GM23338 (cell line): Measurements from ENCODE around the gene SYNE3. TPM values are rescaled to one million over a fixed set of nuclear protein-coding genes. Genes with fewer than 3 reads are reported as not detected.

ENCODE experiments used
- ATAC-seq: fragments of 200-7000 bp; cut with Tn5 transposase; 3 replicates; pipeline ENCODE4 v1.9.1; 2020
- DNase-seq: peaks from one replicate; pipeline ENCODE4 v3.0.0-alpha.2; 2015; ENCODE audit warnings: low spot score
- H2AFZ ChIP-seq: fragments of 200-600 bp; sonication (generic); 2 replicates; pipeline ENCODE4 v1.8.0; 2016; ENCODE audit warnings: antibody characterized with exemption, mild to moderate bottlenecking, moderate library complexity
- H3F3A ChIP-seq: fragments of 200-600 bp; sonication (generic); replicated peaks from 2 replicates; pipeline ENCODE4 v1.8.0; 2017; ENCODE audit warnings: antibody characterized with exemption, mixed run types, low read depth
- H3K27ac ChIP-seq: fragments of 200-600 bp; sonication (generic); 2 replicates; pipeline ENCODE4 v1.6.1; 2016; ENCODE audit warnings: low read depth
- H3K27me3 ChIP-seq: fragments of 200-600 bp; sonication (generic); 2 replicates; pipeline ENCODE4 v1.8.0; 2016; ENCODE audit warnings: mild to moderate bottlenecking, mixed run types, moderate library complexity; ENCODE audit not compliant: insufficient read depth
- H3K36me3 ChIP-seq: fragments of 200-600 bp; sonication (generic); 2 replicates; pipeline ENCODE4 v1.8.0; 2016; ENCODE audit warnings: mild to moderate bottlenecking; ENCODE audit not compliant: insufficient read depth
- H3K4me1 ChIP-seq: fragments of 200-600 bp; sonication (generic); 2 replicates; pipeline ENCODE4 v1.8.0; 2016; ENCODE audit warnings: mild to moderate bottlenecking, moderate library complexity; ENCODE audit not compliant: insufficient read depth
- H3K4me2 ChIP-seq: fragments of 200-600 bp; sonication (generic); 2 replicates; pipeline ENCODE4 v1.7.1; 2017; ENCODE audit warnings: mixed run types
- H3K4me3 ChIP-seq: fragments of 200-600 bp; sonication (generic); 2 replicates; pipeline ENCODE4 v1.6.1; 2016; ENCODE audit warnings: mixed run types
- H3K79me2 ChIP-seq: fragments of 200-600 bp; sonication (generic); replicated peaks from 2 replicates; pipeline ENCODE4 v1.8.0; 2017; ENCODE audit warnings: mild to moderate bottlenecking; ENCODE audit not compliant: insufficient read depth
- H3K9me2 ChIP-seq: fragments of 200-600 bp; sonication (generic); 2 replicates; pipeline ENCODE4 v1.8.0; 2017; ENCODE audit not compliant: insufficient read depth
- H4K20me1 ChIP-seq: fragments of 200-600 bp; sonication (generic); replicated peaks from 2 replicates; pipeline ENCODE4 v1.8.0; 2017; ENCODE audit warnings: mild to moderate bottlenecking; ENCODE audit not compliant: insufficient read depth
- H3K27ac Mint-ChIP-seq: 2 replicates; pipeline ENCODE4 v1.8.0; 2020; ENCODE audit warnings: inconsistent platforms, mild to moderate bottlenecking, moderate library complexity, mixed read lengths
- H3K27me3 Mint-ChIP-seq: 3 replicates; pipeline ENCODE4 v1.8.0; 2022; ENCODE audit warnings: low read depth, mild to moderate bottlenecking, moderate library complexity, mixed read lengths, inconsistent platforms; ENCODE audit not compliant: insufficient read depth, poor library complexity
- H3K36me3 Mint-ChIP-seq: 3 replicates; pipeline ENCODE4 v1.8.0; 2021; ENCODE audit warnings: low read depth, mild to moderate bottlenecking, inconsistent platforms, moderate library complexity, mixed read lengths
- H3K4me1 Mint-ChIP-seq: 3 replicates; pipeline ENCODE4 v1.8.0; 2020; ENCODE audit warnings: mild to moderate bottlenecking, inconsistent platforms, mixed read lengths
- H3K4me3 Mint-ChIP-seq: 3 replicates; pipeline ENCODE4 v1.8.0; 2021; ENCODE audit warnings: moderate library complexity, mild to moderate bottlenecking, inconsistent platforms, mixed read lengths
- H3K9me3 Mint-ChIP-seq: 3 replicates; pipeline ENCODE4 v1.8.0; 2020; ENCODE audit warnings: moderate library complexity, mild to moderate bottlenecking, inconsistent platforms, mixed read lengths
- CREB1 ChIP-seq: fragments of 250-450 bp; sonication (Bioruptor Pico); IDR thresholded peaks from 2 replicates; pipeline ENCODE4 v1.5.0; 2020; ENCODE audit warnings: low read depth, mild to moderate bottlenecking, moderate library complexity
- CTCF ChIP-seq, 2 experiments: fragments of 200-600 bp in 1 of 2; sonication (generic) in 1 of 2; conservative IDR thresholded peaks; 2 replicates each; pipeline versions ENCODE4 v1.5.1 to v1.6.1; 2016 to 2017; ENCODE audit warnings: antibody characterized with exemption in 2 of 2, low read depth in 2 of 2, mild to moderate bottlenecking in 2 of 2, moderate library complexity in 1 of 2
- ETS1 ChIP-seq: IDR thresholded peaks from 2 replicates; pipeline ENCODE4 v1.6.1; 2016; ENCODE audit warnings: antibody characterized with exemption
- EZH2phosphoT487 ChIP-seq: fragments of 200-600 bp; sonication (generic); IDR thresholded peaks from one replicate; pipeline ENCODE4 v1.8.1; 2018; ENCODE audit warnings: antibody characterized with exemption; ENCODE audit not compliant: unreplicated experiment
- JUNB ChIP-seq: IDR thresholded peaks from one replicate; pipeline ENCODE4 v1.6.1; 2016; ENCODE audit warnings: antibody characterized with exemption; ENCODE audit not compliant: unreplicated experiment
- POLR2AphosphoS5 ChIP-seq: IDR thresholded peaks from 2 replicates; pipeline ENCODE4 v1.6.1; 2016; ENCODE audit warnings: antibody characterized with exemption, low read depth
- REST ChIP-seq: IDR thresholded peaks from one replicate; pipeline ENCODE4 v1.6.1; 2018; ENCODE audit warnings: antibody characterized with exemption; ENCODE audit not compliant: unreplicated experiment
- ZNF114 ChIP-seq: fragments of 250-450 bp; sonication (Bioruptor Pico); IDR thresholded peaks from 2 replicates; pipeline ENCODE4 v1.5.0; 2020; ENCODE audit warnings: mild to moderate bottlenecking, moderate library complexity
- ZNF331 ChIP-seq: fragments of 250-450 bp; sonication (Bioruptor Pico); IDR thresholded peaks from 2 replicates; pipeline ENCODE4 v1.5.0; 2020; ENCODE audit warnings: low read depth, mild to moderate bottlenecking, moderate library complexity
- ZNF462 ChIP-seq: fragments of 250-450 bp; sonication (Bioruptor Pico); IDR thresholded peaks from 2 replicates; pipeline ENCODE4 v1.5.0; 2020; ENCODE audit warnings: mild to moderate bottlenecking, moderate library complexity
- polyA plus RNA-seq: library from polyadenylated mRNA; unstranded; fragments of >200 nt; fragmentation: Nextera tagmentation; extraction: Ambion mirVana; gene quantifications from 2 replicates; pipeline ENCODE4 v1.2.1, GENCODE V29; 2016
- total RNA-seq: library from RNA; depleted of rRNA; stranded (reverse); fragments of >200 nt; shearing (Covaris generic); gene quantifications from 2 replicates; pipeline ENCODE4 v1.2.3, GENCODE V29; 2014

The SYNE3 gene
- total and polyA plus RNA-seq, 2 experiments from 2014 or later, result 0.02 to 0.03 TPM

GRCh38 chr14:95478818-95479217 lies 37.6 kb downstream of the SYNE3 start:
- H3K36me3 Mint-ChIP-seq, result no peaks in the 10 kb centered on the region
- Histone ChIP-seq H3K4me3 (no peak overlapping the region), H3K79me2 (no peaks in the 10 kb centered on the region), H4K20me1 (no peaks in the 10 kb centered on the region), H3K36me3 (no peaks in the 10 kb centered on the region), H3K4me1 (no peaks in the 10 kb centered on the region), H3K4me2 (no peak overlapping the region), H2AFZ (no peak overlapping the region), H3K27ac (no peak overlapping the region), H3K9me2 (no peaks in the 10 kb centered on the region), H3K27me3 (no peaks in the 10 kb centered on the region), H3F3A (no peaks in the 10 kb centered on the region)
- DNase-seq, result no peak
- H3K9me3 Mint-ChIP-seq, result no peaks in the 10 kb centered on the region
- peaks cover 12% of the 10 kb centered on the region for H3K27me3 Mint-ChIP-seq
- H3K4me1 Mint-ChIP-seq, result peaks cover 12% of the 10 kb centered on the region
- no peak for ATAC-seq
- no peak overlapping the region for H3K27ac Mint-ChIP-seq
- TF ChIP-seq EZH2phosphoT487, result no peak
- no peak for TF ChIP-seq ZNF331 (CRISPR knock-in tag)
- no peak overlapping the region for H3K4me3 Mint-ChIP-seq

GRCh38 chr14:95478309-95478708 lies 38.1 kb downstream of the SYNE3 start:
- no peak for ATAC-seq
- Histone ChIP-seq H4K20me1 (no peaks in the 10 kb centered on the region), H3F3A (no peaks in the 10 kb centered on the region), H3K9me2 (no peaks in the 10 kb centered on the region), H3K36me3 (no peaks in the 10 kb centered on the region), H3K79me2 (no peaks in the 10 kb centered on the region), H3K27ac (no peak overlapping the region), H2AFZ (no peak overlapping the region), H3K4me3 (no peak overlapping the region), H3K27me3 (no peaks in the 10 kb centered on the region), H3K4me1 (no peaks in the 10 kb centered on the region), H3K4me2 (no peak overlapping the region)
- no peaks in the 10 kb centered on the region; the same call in 2 of the 3 replicates for H3K9me3 Mint-ChIP-seq
- no peaks in the 10 kb centered on the region for H3K36me3 Mint-ChIP-seq
- peaks cover 12% of the 10 kb centered on the region for H3K27me3 Mint-ChIP-seq
- DNase-seq, result no peak
- no peak overlapping the region for H3K4me3 Mint-ChIP-seq
- H3K27ac Mint-ChIP-seq, result no peak overlapping the region
- peaks cover 12% of the 10 kb centered on the region for H3K4me1 Mint-ChIP-seq
- no peak for TF ChIP-seq CTCF (conservative IDR thresholded peaks at IDR 0.05; ENCODE audit: low read depth in 2 of 2)
- no peak for TF ChIP-seq ETS1
- TF ChIP-seq EZH2phosphoT487, result no peak
- TF ChIP-seq POLR2AphosphoS5, result no peak
- no peak for TF ChIP-seq JUNB
- no peak for TF ChIP-seq ZNF114 (CRISPR knock-in tag)
- no peak for TF ChIP-seq CREB1 (CRISPR knock-in tag)
- no peak for TF ChIP-seq REST
- no peak for TF ChIP-seq ZNF462 (CRISPR knock-in tag)
